ENCODE results near the gene SMOC1.

Gene SMOC1

GRCh38 chr14:70008284-70009262 is 129.4 kb downstream of the SMOC1 start:
- DNase-seq (ENCODE audit: low read depth in 2 of 2): no peak

- no peak for DNase-seq (ENCODE audit: low read depth in 2 of 2)
Measured at GRCh38 chr14:70009961-70010360, 130.7 kb downstream of the SMOC1 start.

GRCh38 chr14:70011098-70011497 is 131.9 kb downstream of the SMOC1 start:
- DNase-seq (ENCODE audit: low read depth in 2 of 2): no peak

- DNase-seq (ENCODE audit: low read depth in 2 of 2): no peak
Measured at GRCh38 chr14:70011708-70012107, 132.5 kb downstream of the SMOC1 start.

- peak in 1 of 2 donors; percentile 40 for DNase-seq (ENCODE audit: low read depth in 2 of 2)
Measured at GRCh38 chr14:70013271-70013873, 134.2 kb downstream of the SMOC1 start.

DNA sequence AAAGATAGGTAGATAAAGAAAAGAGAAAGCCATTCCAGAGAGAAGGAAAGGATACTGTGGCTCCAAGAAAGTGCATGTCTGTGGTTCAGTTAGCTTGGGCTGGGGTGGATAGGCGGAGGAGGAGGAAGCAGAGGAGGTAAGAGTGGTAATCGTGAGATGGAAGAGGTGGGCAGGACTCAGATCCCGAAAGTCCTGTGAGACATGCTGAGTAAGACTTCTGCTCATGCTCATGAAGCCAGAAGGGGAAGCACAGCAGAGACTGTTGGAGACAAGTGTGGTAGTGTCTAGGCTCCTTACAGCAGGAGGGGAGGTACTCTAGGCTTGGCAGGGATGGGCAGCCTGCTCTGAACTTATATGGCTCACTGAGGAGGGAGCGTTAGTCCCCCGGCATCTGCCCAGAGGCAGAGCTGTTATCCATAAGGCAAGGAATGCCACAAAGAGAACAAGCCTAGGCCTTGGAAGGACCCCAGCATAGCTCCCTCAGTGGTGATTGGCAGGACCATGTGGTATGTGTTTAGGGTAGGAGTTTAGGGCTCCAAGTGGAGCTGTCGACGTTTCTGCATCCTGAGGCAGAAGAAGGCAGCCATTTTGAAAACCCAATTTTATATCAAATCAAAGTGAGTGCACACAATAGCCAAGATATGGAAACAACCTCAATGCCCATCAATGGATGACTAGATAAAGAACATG is 135.3 kb downstream of the SMOC1 start:
- no peak for DNase-seq (ENCODE audit: low read depth in 2 of 2)

DNA sequence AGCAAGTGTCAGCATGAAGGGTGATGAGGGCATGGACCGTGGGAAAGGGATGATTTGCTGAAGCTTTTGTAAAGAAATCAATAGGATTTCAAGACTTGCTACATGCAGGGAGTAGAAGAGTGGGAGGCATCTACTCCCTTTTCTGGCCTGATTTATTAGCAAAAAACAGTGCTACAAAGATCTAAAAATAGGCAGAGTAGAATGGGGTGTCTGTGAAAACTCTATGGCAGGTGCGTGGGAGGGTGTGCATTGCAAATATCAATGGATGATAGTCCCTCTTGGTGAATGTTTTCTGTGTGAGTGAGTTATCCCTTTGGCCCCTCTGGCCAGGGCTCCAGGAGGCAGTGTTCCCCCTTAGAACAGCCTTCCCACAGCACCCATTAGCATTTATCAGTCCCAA is 139.0 kb downstream of the SMOC1 start:
- no peak for DNase-seq (ENCODE audit: low read depth in 2 of 2)

GRCh38 chr14:70018713-70019211 is 139.5 kb downstream of the SMOC1 start:
- DNase-seq (ENCODE audit: low read depth in 2 of 2): no peak

DNA sequence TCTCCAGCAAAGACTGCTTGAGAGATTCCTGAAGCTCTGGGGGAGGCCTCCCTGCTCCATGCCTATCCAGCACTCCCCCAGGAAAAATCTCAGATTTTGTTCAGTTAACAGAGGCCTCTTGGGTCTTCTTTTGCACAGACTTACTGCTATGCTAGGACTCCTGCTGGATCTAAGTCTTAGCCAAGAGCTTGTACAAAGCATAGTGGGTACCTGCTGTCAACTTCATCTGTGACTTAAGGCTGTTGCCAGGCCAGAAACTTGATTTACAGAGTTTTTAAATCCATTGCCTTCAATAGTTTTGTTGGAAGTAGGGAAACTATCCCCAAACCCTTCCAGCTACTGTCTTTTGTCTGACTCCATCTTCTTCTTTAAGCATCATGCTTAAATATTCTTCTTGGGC is 140.5 kb downstream of the SMOC1 start:
- DNase-seq (ENCODE audit: low read depth in 2 of 2): no peak

DNA sequence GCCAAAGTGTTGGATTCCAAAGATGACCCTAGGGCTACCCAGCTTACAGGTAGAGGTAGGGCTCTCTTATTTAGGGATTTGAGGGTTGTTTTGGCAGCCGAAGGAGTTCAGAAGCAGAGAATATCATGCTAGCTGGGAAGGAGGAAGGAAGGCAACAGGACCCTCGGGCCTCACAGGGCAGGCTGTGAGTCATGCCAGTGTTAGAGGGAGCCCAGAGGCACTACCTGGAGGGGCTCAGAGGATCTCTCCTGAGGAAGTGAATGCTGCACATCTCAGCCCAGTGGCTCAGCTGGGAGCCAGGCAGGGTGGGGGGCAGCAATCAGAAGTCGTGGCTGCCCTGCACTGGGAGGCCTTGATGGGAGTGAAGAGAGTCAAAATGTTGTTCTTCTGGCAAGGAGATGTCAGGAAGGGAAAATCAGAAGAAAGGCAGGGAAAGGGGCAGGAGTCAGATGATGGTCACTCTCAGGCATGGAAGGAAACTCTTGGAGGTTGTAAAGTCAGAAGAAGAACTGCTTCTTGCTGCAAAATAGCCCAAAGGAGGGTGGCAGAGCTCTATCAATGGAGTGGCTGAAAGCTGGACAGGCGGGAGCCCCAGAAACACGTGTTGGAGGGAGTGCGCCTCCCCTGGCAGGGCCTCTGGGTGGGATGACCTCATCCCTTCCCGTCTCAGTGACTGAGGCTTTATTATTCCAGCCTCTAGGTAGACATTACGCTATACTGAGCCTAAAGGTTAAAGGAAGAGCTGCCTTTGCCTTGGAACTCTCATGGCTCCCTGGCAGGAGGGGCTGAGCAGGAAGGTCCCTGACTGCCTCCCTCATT is 141.3 kb downstream of the SMOC1 start:
- DNase-seq (ENCODE audit: low read depth in 2 of 2): no peak

- DNase-seq (ENCODE audit: low read depth in 2 of 2): no peak
Measured at GRCh38 chr14:70021548-70022220, 142.5 kb downstream of the SMOC1 start.

- DNase-seq (ENCODE audit: low read depth in 2 of 2): no peak
Measured at GRCh38 chr14:70022771-70023445, 143.7 kb downstream of the SMOC1 start.

- no peak for DNase-seq (ENCODE audit: low read depth in 2 of 2)
Measured at GRCh38 chr14:70023871-70024270, 144.7 kb downstream of the SMOC1 start.

DNA sequence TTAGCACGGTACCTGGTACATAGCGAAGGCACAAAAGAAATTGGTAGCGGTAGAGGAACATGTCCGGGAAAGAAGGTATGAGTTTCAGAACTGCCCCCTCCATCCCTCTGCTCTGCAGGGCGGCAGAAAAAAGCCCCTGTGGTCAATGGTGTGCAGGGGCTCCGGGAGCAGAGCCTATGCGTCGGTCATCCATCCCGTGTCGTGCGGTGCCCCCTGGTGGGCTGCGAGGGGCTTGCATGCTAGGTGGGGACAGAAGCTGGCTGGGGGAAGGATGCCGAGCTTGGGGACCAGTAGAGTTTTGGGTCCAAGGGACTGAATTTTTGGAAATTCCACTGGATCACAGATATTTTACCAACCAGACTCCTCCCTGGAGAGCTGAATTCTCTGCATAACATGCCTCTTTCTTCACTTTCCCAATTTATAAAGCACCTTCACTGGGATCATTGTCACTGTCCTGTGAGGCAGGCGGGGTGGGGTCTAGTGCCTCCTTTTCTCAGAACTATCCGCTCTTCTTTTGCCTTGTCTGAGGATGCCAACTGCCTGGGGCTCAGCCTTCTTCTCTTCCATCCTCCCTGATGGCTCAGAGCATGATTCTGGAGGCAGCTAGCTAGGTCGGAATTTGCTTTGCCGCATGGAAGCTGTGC is 148.7 kb downstream of the SMOC1 start:
- peak; percentile 59 to 70 for DNase-seq (ENCODE audit: low read depth in 2 of 2)

DNA sequence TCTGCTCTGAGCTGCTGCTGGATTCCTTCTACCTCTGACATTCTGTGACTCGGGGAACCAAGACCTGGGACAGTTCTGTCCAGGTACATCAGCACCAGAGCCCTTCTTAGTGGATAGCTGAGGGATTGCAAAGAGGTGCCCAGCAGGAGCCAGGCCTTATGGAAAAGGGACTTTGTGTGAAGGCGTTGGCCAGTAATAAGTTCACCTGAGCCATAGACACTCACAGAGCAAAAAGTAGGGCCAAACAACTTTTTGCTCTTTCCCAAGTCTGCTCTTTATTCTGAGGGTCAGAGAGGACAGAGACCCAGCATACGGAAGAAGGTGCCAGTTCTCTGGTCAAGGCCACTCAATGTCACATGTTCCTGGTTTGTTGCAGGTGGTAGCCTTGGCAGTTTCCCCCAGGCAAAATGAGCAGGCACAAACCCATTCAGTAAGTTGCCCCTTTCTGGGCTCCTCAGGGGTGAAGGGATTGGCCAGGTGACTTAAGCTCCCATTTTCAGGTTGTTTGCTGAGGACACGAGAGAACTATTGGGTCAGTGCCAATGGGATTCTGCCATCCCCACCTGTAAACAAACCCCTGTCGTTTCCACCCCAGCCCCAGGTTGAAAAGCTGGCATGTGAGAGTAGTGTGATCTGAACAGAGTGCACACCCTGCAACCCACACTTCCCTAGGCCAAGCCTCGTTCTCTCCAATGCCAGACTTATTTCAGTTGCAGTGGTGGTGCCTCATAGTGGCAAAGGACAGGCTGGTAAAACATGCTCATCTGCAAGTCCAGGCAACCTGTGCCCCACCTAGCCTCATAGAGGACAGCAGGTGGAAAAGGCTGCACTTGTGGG is 150.3 kb downstream of the SMOC1 start:
- no peak for DNase-seq (ENCODE audit: low read depth in 2 of 2)

GRCh38 chr14:70032016-70032415 is 152.8 kb downstream of the SMOC1 start:
- no peak for DNase-seq (ENCODE audit: low read depth in 2 of 2)

DNA sequence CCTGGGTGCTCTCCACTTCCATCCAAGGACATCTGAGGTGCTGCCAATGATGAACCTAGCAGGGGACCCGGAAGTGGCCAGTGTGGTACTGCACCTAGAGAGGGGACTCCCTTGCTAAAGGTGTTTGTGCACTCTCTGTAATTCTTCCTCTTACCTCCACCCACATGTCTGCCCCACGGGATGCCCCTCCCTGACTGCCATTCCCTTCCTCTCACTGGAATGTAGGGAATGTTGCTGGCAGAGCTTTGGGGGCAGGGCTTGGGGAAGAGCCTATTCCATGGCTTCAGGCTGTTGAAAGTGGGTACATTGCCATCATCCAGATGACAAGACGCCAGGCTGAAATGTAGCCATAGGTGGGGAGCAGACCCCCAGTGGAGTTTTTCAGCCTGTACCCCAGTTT is 153.2 kb downstream of the SMOC1 start:
- DNase-seq (ENCODE audit: low read depth in 2 of 2): no peak

GRCh38 chr14:70033116-70033515 is 153.9 kb downstream of the SMOC1 start:
- DNase-seq (ENCODE audit: low read depth in 2 of 2): no peak

- DNase-seq (ENCODE audit: low read depth in 2 of 2): no peak
Measured at GRCh38 chr14:70033561-70033960, 154.3 kb downstream of the SMOC1 start.
